HepG2 (cell line): ENCODE data around the gene SETD1A. TPM values are rescaled to one million over a fixed set of nuclear protein-coding genes. Genes with fewer than 3 reads are reported as not detected.

ENCODE experiments used
- ADNP ChIP-seq: sonication (generic); formaldehyde crosslinking; IDR thresholded peaks from 2 replicates; pipeline ENCODE4 v1.4.0; 2020; ENCODE audit warnings: missing genetic modification reagents
- AKAP8 ChIP-seq: sonication (generic); formaldehyde crosslinking; IDR thresholded peaks from 2 replicates; pipeline ENCODE4 v1.5.1; 2020; ENCODE audit warnings: mild to moderate bottlenecking, missing genetic modification reagents
- GATAD2A ChIP-seq: IDR thresholded peaks from 2 replicates; pipeline ENCODE4 v1.6.1; 2016
- JUN ChIP-seq: sonication (generic); formaldehyde crosslinking; IDR thresholded peaks from 2 replicates; pipeline ENCODE4 v1.4.0; 2020; ENCODE audit warnings: mild to moderate bottlenecking, missing genetic modification reagents
- KDM1A ChIP-seq: IDR thresholded peaks from 2 replicates; pipeline ENCODE4 v1.6.1; 2016; ENCODE audit warnings: missing compliant biosample characterization
- MXI1 ChIP-seq: IDR thresholded peaks from 3 replicates; pipeline ENCODE4 v1.6.1; 2012; ENCODE audit warnings: low read depth, low read length, inconsistent platforms, borderline replicate concordance
- PHB2 ChIP-seq: fragments of 450-650 bp; IDR thresholded peaks from 2 replicates; pipeline ENCODE4 v1.6.1; 2018; ENCODE audit not compliant: partially characterized antibody
- SP1 ChIP-seq, 2 experiments: fragments of 450-650 bp in 1 of 2; sonication (generic) in 1 of 2; formaldehyde crosslinking in 1 of 2; IDR thresholded peaks; 2 replicates each; pipeline versions ENCODE4 v1.4.0 to v1.6.1; 2016 to 2020; ENCODE audit warnings: missing genetic modification reagents in 1 of 2
- XRCC5 ChIP-seq: fragments of 200-400 bp; formaldehyde crosslinking; optimal IDR thresholded peaks from 2 replicates; pipeline ENCODE3; 2017; ENCODE audit warnings: mild to moderate bottlenecking, low read length
- ZFP37 ChIP-seq: sonication (generic); formaldehyde crosslinking; IDR thresholded peaks from 2 replicates; pipeline ENCODE4 v1.4.0; 2020; ENCODE audit warnings: missing genetic modification reagents, borderline replicate concordance
- ZNF20 ChIP-seq: sonication (generic); formaldehyde crosslinking; IDR thresholded peaks from 2 replicates; pipeline ENCODE4 v1.4.0; 2020; ENCODE audit warnings: mild to moderate bottlenecking, moderate library complexity, missing genetic modification reagents
- ZNF263 ChIP-seq: sonication (generic); formaldehyde crosslinking; IDR thresholded peaks from 2 replicates; pipeline ENCODE4 v1.4.0; 2020; ENCODE audit warnings: missing genetic modification reagents
- ZNF543 ChIP-seq: sonication (generic); formaldehyde crosslinking; IDR thresholded peaks from 2 replicates; pipeline ENCODE4 v1.4.0; 2020; ENCODE audit warnings: mild to moderate bottlenecking, missing genetic modification reagents
- ZNF546 ChIP-seq: sonication (generic); formaldehyde crosslinking; conservative IDR thresholded peaks from 2 replicates; pipeline ENCODE4 v1.8.1; 2023; ENCODE audit warnings: mild to moderate bottlenecking, missing genetic modification reagents
- ZNF629 ChIP-seq: sonication (generic); formaldehyde crosslinking; conservative IDR thresholded peaks from 2 replicates; pipeline ENCODE4 v1.5.0; 2020; ENCODE audit warnings: missing genetic modification reagents
- ZNF724P ChIP-seq: sonication (generic); formaldehyde crosslinking; IDR thresholded peaks from 2 replicates; pipeline ENCODE4 v1.8.0; 2022; ENCODE audit warnings: missing genetic modification reagents, borderline replicate concordance
- ZNF749 ChIP-seq: sonication (generic); formaldehyde crosslinking; IDR thresholded peaks from 2 replicates; pipeline ENCODE4 v1.8.0; 2022; ENCODE audit warnings: mild to moderate bottlenecking, missing genetic modification reagents, moderate library complexity, borderline replicate concordance
- ZNF773 ChIP-seq: sonication (generic); formaldehyde crosslinking; IDR thresholded peaks from 2 replicates; pipeline ENCODE4 v1.4.0; 2020; ENCODE audit warnings: missing genetic modification reagents, borderline replicate concordance
- ZNF777 ChIP-seq: sonication (generic); formaldehyde crosslinking; IDR thresholded peaks from 2 replicates; pipeline ENCODE4 v1.4.0; 2020; ENCODE audit warnings: missing genetic modification reagents
- ZNF839 ChIP-seq: sonication (generic); formaldehyde crosslinking; IDR thresholded peaks from 2 replicates; pipeline ENCODE4 v1.4.0; 2020; ENCODE audit warnings: missing genetic modification reagents, mild to moderate bottlenecking, borderline replicate concordance
- ZSCAN9 ChIP-seq: IDR thresholded peaks from 2 replicates; pipeline ENCODE4 v1.6.1; 2016; ENCODE audit warnings: borderline replicate concordance
- polyA plus RNA-seq, 8 experiments: library from polyadenylated mRNA; depleted of rRNA in 3 of 8; stranded (reverse) in 7 of 8; unstranded in 1 of 8; fragments of >200 nt; fragmentation: Illumina TruSeq in 4 of 8; extraction: Trizol in 4 of 8; gene quantifications; 2 replicates each; pipeline versions ENCODE4 v1.2.1 to v1.2.3, GENCODE V29; 2011 to 2016; ENCODE audit warnings: low read depth in 4 of 8, missing spikeins in 1 of 8, mixed read lengths in 1 of 8; ENCODE audit not compliant: insufficient read depth in 1 of 8
- total RNA-seq, 5 experiments: library from RNA; depleted of rRNA; stranded (reverse); fragments of >200 nt; fragmentation: Illumina TruSeq; extraction: Trizol; gene quantifications; 2 replicates each; pipeline ENCODE4 v1.2.3, GENCODE V29; 2016; ENCODE audit warnings: low read depth in 1 of 5
- TF ChIP-seq, protein P1 (sequence below): sonication (generic); formaldehyde crosslinking; IDR thresholded peaks from 2 replicates; pipeline ENCODE4 v1.4.0; 2020; ENCODE audit warnings: mild to moderate bottlenecking, low read depth, missing genetic modification reagents
- TF ChIP-seq, protein P2 (sequence below): sonication (generic); formaldehyde crosslinking; IDR thresholded peaks from 2 replicates; pipeline ENCODE4 v1.4.0; 2020; ENCODE audit warnings: missing genetic modification reagents, borderline replicate concordance
- TF ChIP-seq, protein P3 (sequence below): fragments of 450-650 bp; IDR thresholded peaks from 2 replicates; pipeline ENCODE4 v1.6.1; 2017

Gene SETD1A
- total and polyA plus RNA-seq, 2 of the 13 experiments (the other 11 are each of a cell fraction or from before 2014, with no cell fraction given): 3.8 to 5.6 TPM

DNA sequence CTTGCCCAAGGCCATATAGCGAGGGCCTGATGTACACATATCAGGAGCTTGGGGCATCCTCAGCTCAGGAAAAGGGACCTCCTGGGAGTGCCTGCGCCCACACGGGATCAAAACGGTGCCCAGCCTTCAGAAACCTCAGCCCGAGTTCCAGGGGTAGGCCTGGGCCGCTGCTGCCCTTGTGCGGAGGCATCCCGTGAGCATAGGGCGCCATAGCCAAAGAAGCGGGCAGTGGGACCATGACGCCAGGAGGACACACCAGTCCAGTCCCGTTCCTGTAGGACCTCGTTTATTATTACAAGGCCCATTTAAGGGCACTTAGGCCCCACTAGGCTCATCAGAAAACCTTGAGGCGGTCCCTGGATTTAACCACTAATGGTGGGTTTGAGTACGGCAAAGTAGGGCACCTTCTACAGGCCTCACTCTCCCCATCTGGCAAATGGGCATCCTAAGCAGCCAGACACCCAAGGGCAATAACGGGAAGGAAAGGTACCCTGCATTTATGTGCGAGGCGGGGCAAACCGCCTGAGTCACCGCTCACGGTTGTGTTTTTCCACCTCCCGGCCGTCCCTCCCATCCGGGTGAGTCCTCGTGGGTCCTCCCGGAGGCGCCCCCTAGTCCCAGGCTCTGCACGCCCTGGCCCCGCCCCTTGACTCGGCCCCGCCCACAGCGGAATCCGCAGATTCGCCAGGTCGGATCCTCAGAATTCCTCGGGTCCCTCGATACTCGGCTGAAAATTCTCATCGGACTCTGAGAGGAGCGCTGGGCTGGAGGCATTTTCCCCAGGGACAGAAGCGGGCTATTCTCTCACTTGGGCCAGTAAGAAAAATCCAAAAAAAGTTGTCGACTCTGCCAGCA lies 726 bp upstream of the SETD1A start (continued):
- TF ChIP-seq ZNF749 (peak; percentile 66; the same call in 1 of the 2 replicates), ADNP (CRISPR knock-in tag) (peak; percentile 98), ZNF777 (peak; percentile 64), ZNF543 (CRISPR knock-in tag) (no peak), PHB2 (no peak), MXI1 (peak; percentile 59; the same call in 1 of the 3 replicates), JUN (CRISPR knock-in tag) (peak; percentile 57; the same call in 1 of the 2 replicates), ZFP37 (CRISPR knock-in tag) (0 out of 2 replicates have a peak, but pooled peaks have one; percentile 53), ZNF20 (CRISPR knock-in tag) (peak; percentile 9; the same call in 1 of the 2 replicates), XRCC5 (peak; percentile 37), ZSCAN9 (CRISPR knock-in tag) (peak; percentile 31; the same call in 1 of the 2 replicates), AKAP8 (peak; percentile 87), ZNF546 (CRISPR knock-in tag) (no peak), KDM1A (CRISPR knock-in tag) (peak; percentile 99), ZNF839 (0 out of 2 replicates have a peak, but pooled peaks have one; percentile 83), ZNF263 (CRISPR knock-in tag) (peak; percentile 99), GATAD2A (CRISPR knock-in tag) (peak; percentile 29), ZNF773 (no peak; the same call in 1 of the 2 replicates), SP1 (IDR thresholded peaks at IDR 0.05) (0 out of 2 replicates have a peak, but pooled peaks have one; percentile 59), SP1 (CRISPR knock-in tag; IDR thresholded peaks at IDR 0.05) (peak; percentile 97), ZNF724P (CRISPR knock-in tag) (0 out of 2 replicates have a peak, but pooled peaks have one; percentile 25), ZNF629 (CRISPR knock-in tag) (peak; percentile 100)
- TF ChIP-seq, protein P1, sequence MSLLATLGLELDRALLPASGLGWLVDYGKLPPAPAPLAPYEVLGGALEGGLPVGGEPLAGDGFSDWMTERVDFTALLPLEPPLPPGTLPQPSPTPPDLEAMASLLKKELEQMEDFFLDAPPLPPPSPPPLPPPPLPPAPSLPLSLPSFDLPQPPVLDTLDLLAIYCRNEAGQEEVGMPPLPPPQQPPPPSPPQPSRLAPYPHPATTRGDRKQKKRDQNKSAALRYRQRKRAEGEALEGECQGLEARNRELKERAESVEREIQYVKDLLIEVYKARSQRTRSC: 0 out of 2 replicates have a peak, but pooled peaks have one; percentile 29
- TF ChIP-seq, protein P2, sequence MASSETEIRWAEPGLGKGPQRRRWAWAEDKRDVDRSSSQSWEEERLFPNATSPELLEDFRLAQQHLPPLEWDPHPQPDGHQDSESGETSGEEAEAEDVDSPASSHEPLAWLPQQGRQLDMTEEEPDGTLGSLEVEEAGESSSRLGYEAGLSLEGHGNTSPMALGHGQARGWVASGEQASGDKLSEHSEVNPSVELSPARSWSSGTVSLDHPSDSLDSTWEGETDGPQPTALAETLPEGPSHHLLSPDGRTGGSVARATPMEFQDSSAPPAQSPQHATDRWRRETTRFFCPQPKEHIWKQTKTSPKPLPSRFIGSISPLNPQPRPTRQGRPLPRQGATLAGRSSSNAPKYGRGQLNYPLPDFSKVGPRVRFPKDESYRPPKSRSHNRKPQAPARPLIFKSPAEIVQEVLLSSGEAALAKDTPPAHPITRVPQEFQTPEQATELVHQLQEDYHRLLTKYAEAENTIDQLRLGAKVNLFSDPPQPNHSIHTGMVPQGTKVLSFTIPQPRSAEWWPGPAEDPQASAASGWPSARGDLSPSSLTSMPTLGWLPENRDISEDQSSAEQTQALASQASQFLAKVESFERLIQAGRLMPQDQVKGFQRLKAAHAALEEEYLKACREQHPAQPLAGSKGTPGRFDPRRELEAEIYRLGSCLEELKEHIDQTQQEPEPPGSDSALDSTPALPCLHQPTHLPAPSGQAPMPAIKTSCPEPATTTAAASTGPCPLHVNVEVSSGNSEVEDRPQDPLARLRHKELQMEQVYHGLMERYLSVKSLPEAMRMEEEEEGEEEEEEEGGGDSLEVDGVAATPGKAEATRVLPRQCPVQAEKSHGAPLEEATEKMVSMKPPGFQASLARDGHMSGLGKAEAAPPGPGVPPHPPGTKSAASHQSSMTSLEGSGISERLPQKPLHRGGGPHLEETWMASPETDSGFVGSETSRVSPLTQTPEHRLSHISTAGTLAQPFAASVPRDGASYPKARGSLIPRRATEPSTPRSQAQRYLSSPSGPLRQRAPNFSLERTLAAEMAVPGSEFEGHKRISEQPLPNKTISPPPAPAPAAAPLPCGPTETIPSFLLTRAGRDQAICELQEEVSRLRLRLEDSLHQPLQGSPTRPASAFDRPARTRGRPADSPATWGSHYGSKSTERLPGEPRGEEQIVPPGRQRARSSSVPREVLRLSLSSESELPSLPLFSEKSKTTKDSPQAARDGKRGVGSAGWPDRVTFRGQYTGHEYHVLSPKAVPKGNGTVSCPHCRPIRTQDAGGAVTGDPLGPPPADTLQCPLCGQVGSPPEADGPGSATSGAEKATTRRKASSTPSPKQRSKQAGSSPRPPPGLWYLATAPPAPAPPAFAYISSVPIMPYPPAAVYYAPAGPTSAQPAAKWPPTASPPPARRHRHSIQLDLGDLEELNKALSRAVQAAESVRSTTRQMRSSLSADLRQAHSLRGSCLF (CRISPR knock-in tag): peak; percentile 51; the same call in 1 of the 2 replicates
- TF ChIP-seq, protein P3, sequence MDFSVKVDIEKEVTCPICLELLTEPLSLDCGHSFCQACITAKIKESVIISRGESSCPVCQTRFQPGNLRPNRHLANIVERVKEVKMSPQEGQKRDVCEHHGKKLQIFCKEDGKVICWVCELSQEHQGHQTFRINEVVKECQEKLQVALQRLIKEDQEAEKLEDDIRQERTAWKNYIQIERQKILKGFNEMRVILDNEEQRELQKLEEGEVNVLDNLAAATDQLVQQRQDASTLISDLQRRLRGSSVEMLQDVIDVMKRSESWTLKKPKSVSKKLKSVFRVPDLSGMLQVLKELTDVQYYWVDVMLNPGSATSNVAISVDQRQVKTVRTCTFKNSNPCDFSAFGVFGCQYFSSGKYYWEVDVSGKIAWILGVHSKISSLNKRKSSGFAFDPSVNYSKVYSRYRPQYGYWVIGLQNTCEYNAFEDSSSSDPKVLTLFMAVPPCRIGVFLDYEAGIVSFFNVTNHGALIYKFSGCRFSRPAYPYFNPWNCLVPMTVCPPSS: no peak
